Prostate gland (tissue), 2 donors: ENCODE measurements around the gene KIR3DL2.
"Not testable (repeated sequence)": the region's sequence is repeated elsewhere in the genome, so short reads cannot be mapped to it uniquely, and the experiment has no call there.

Source experiments
- POLR2AphosphoS5 ChIP-seq: sonication (generic); formaldehyde crosslinking; IDR thresholded peaks from one replicate; pipeline ENCODE4 v1.6.1; 2017; ENCODE audit warnings: antibody characterized with exemption
- TF ChIP-seq, protein P1 (sequence below), 4 experiments: fragments of 200-600 bp in 2 of 4; fragments of 450-650 bp in 2 of 4; sonication (generic) in 2 of 4; IDR thresholded peaks; 1 replicate in 3 of 4; 2 replicates in 1 of 4; pipeline ENCODE4 v1.5.1; 2016 to 2019; ENCODE audit warnings: antibody characterized with exemption in 4 of 4, mild to moderate bottlenecking in 2 of 4, moderate library complexity in 2 of 4

DNA sequence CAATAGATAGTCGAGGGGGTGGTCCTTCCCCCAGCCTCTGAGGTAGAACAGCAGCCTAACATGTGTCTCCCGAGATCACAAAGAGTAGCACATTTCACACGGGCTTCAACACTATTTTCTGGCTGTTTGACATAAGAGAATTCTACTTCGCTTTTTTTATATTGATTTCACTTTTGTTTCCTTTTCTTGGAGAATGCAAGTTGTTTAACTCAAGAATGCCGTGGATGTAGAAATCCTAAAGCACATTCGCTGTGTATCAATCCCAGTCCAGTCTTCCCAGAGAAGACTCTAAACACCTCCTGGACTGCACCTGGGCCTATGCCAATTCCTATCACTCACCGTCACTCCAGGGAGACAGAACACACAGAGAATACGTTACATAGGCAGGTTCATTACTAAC, 22.2 kb upstream of the KIR3DL2 start:
- TF ChIP-seq POLR2AphosphoS5: not testable (repeated sequence)
- TF ChIP-seq, protein P1, sequence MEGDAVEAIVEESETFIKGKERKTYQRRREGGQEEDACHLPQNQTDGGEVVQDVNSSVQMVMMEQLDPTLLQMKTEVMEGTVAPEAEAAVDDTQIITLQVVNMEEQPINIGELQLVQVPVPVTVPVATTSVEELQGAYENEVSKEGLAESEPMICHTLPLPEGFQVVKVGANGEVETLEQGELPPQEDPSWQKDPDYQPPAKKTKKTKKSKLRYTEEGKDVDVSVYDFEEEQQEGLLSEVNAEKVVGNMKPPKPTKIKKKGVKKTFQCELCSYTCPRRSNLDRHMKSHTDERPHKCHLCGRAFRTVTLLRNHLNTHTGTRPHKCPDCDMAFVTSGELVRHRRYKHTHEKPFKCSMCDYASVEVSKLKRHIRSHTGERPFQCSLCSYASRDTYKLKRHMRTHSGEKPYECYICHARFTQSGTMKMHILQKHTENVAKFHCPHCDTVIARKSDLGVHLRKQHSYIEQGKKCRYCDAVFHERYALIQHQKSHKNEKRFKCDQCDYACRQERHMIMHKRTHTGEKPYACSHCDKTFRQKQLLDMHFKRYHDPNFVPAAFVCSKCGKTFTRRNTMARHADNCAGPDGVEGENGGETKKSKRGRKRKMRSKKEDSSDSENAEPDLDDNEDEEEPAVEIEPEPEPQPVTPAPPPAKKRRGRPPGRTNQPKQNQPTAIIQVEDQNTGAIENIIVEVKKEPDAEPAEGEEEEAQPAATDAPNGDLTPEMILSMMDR (IDR thresholded peaks at IDR 0.05): not testable (repeated sequence)
